Fibroblast of lung (primary cell): ENCODE measurements around the gene SIGLEC11.

Experiments
- EZH2 ChIP-seq: IDR thresholded peaks from 2 replicates; pipeline ENCODE4 v1.5.1; 2012; ENCODE audit warnings: low read length, control low read depth, mild to moderate bottlenecking; ENCODE audit errors: missing control alignments
- TF ChIP-seq, protein P1 (sequence below), 2 donors: IDR thresholded peaks in 1 of 2; conservative IDR thresholded peaks in 1 of 2; 1 replicate in 1 of 2; 2 replicates in 1 of 2; pipeline ENCODE4 v1.5.1; 2011 to 2012; ENCODE audit warnings: low read length in 2 of 2, control low read depth in 1 of 2, inconsistent platforms in 1 of 2, low read depth in 1 of 2, mild to moderate bottlenecking in 1 of 2

- TF ChIP-seq EZH2, result no peak
- TF ChIP-seq, protein P1, sequence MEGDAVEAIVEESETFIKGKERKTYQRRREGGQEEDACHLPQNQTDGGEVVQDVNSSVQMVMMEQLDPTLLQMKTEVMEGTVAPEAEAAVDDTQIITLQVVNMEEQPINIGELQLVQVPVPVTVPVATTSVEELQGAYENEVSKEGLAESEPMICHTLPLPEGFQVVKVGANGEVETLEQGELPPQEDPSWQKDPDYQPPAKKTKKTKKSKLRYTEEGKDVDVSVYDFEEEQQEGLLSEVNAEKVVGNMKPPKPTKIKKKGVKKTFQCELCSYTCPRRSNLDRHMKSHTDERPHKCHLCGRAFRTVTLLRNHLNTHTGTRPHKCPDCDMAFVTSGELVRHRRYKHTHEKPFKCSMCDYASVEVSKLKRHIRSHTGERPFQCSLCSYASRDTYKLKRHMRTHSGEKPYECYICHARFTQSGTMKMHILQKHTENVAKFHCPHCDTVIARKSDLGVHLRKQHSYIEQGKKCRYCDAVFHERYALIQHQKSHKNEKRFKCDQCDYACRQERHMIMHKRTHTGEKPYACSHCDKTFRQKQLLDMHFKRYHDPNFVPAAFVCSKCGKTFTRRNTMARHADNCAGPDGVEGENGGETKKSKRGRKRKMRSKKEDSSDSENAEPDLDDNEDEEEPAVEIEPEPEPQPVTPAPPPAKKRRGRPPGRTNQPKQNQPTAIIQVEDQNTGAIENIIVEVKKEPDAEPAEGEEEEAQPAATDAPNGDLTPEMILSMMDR (conservative IDR thresholded peaks at IDR 0.05 in 1 of 2, IDR thresholded peaks at IDR 0.05 in 1 of 2; ENCODE audit: low read depth in 1 of 2, low read length in 2 of 2), result no peak
Observed at GRCh38 chr19:49997709-49998108, 36.7 kb upstream of the SIGLEC11 start.
